ENCODE results near the gene SLC37A1. TPM values are rescaled to one million over a fixed set of nuclear protein-coding genes. Genes with fewer than 3 reads are reported as not detected.

SLC37A1 gene
- total and polyA plus RNA-seq, 9 of the 15 experiments (the other 6 are each of a cell fraction or from before 2014, with no cell fraction given) = 0.06 to 3.4 (median 0.40) TPM

- FAIRE-seq = no peak
- POLR2A ChIA-PET = interaction anchor here (0.5 to 2.1 kb wide), 3 partner anchors 10 to 1190 kb away, joined by 3 to 7 read pairs (median 3); no protein-coding TSS in a partner anchor
- in situ Hi-C loops (cut with MboI) (no loop called here), intact Hi-C loops (cut with micrococcal nuclease) (no loop called here)
- DNase-seq (ENCODE audit: extremely low read depth in 1 of 4, low spot score in 3 of 4) = no peak
- no peak for ATAC-seq
- Histone ChIP-seq H3K36me3 (ENCODE audit: control insufficient read depth, insufficient read depth, low read length) (no peaks in the 10 kb centered on the region), H3K79me2 (ENCODE audit: control insufficient read depth, insufficient read depth, low read length) (no peaks in the 10 kb centered on the region), H3K4me2 (ENCODE audit: insufficient read depth, low read length) (no peak overlapping the region), H3K27ac (ENCODE audit: extremely low read depth, low read depth, low read length) (no peak overlapping the region), H3K9me3 (replicated peaks; ENCODE audit: control insufficient read depth, insufficient read depth, low read depth, low read length) (no peaks in the 10 kb centered on the region), H3K9ac (ENCODE audit: insufficient read depth in 1 of 2, low read depth in 2 of 2, low read length in 2 of 2) (no peak overlapping the region), H3K27me3 (ENCODE audit: control insufficient read depth in 2 of 2, insufficient read depth in 2 of 2, low read length in 2 of 2) (peaks cover 27 to 90% of the 10 kb centered on the region in 2 experiments), H3K4me3 (no peak overlapping the region), H2AFZ (ENCODE audit: low read depth, low read length) (no peak overlapping the region), H3K4me1 (replicated peaks in 1 of 2; ENCODE audit: control insufficient read depth in 2 of 2, insufficient read depth in 2 of 2, low read length in 2 of 2) (peaks cover 0 to 28% of the 10 kb centered on the region in 2 experiments; a peak in 3 of 5 replicates), H4K20me1 (replicated peaks; ENCODE audit: control insufficient read depth, insufficient read depth, low read length) (no peaks in the 10 kb centered on the region), H3K9me1 (ENCODE audit: control insufficient read depth, insufficient read depth, low read length) (no peaks in the 10 kb centered on the region)
- CTCF ChIA-PET (ENCODE audit: low intra/inter-chr PET ratio) = no interaction called here
- BruUV-seq (replicated peaks) = no TSS peak
- 38% methylated on average over 19 of the region's 19 CpGs for WGBS (ENCODE audit: insufficient coverage, low coverage, missing lambda C conversion rate)
- TF ChIP-seq ERF (CRISPR knock-in tag; IDR thresholded peaks at IDR 0.05) (no peak), HCFC1 (IDR thresholded peaks at IDR 0.05; ENCODE audit: low read depth, low read length) (no peak), ZNF143 (CRISPR knock-in tag; IDR thresholded peaks at IDR 0.05) (no peak), SNRNP70 (optimal IDR thresholded peaks at IDR 0.05; ENCODE audit: low read depth, low read length) (no peak), HDAC6 (IDR thresholded peaks at IDR 0.05; ENCODE audit: low read depth, low read length) (no peak), ATF2 (CRISPR knock-in tag; IDR thresholded peaks at IDR 0.05) (no peak), ILF3 (IDR thresholded peaks at IDR 0.05; ENCODE audit: borderline replicate concordance) (no peak), HNRNPLL (IDR thresholded peaks at IDR 0.05; ENCODE audit: low read depth, low read length, poor library complexity, severe bottlenecking) (no peak), CREB1 (IDR thresholded peaks at IDR 0.05) (no peak), CREB1 (CRISPR knock-in tag; IDR thresholded peaks at IDR 0.05) (no peak), RNF219 (CRISPR knock-in tag; IDR thresholded peaks at IDR 0.05) (no peak)
- TF ChIP-seq, protein P1, sequence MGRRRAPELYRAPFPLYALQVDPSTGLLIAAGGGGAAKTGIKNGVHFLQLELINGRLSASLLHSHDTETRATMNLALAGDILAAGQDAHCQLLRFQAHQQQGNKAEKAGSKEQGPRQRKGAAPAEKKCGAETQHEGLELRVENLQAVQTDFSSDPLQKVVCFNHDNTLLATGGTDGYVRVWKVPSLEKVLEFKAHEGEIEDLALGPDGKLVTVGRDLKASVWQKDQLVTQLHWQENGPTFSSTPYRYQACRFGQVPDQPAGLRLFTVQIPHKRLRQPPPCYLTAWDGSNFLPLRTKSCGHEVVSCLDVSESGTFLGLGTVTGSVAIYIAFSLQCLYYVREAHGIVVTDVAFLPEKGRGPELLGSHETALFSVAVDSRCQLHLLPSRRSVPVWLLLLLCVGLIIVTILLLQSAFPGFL (CRISPR knock-in tag; IDR thresholded peaks at IDR 0.05) = no peak
- TF ChIP-seq, protein P2, sequence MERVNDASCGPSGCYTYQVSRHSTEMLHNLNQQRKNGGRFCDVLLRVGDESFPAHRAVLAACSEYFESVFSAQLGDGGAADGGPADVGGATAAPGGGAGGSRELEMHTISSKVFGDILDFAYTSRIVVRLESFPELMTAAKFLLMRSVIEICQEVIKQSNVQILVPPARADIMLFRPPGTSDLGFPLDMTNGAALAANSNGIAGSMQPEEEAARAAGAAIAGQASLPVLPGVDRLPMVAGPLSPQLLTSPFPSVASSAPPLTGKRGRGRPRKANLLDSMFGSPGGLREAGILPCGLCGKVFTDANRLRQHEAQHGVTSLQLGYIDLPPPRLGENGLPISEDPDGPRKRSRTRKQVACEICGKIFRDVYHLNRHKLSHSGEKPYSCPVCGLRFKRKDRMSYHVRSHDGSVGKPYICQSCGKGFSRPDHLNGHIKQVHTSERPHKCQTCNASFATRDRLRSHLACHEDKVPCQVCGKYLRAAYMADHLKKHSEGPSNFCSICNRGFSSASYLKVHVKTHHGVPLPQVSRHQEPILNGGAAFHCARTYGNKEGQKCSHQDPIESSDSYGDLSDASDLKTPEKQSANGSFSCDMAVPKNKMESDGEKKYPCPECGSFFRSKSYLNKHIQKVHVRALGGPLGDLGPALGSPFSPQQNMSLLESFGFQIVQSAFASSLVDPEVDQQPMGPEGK (CRISPR knock-in tag; IDR thresholded peaks at IDR 0.05; ENCODE audit: borderline replicate concordance) = no peak
- TF ChIP-seq, protein P3, sequence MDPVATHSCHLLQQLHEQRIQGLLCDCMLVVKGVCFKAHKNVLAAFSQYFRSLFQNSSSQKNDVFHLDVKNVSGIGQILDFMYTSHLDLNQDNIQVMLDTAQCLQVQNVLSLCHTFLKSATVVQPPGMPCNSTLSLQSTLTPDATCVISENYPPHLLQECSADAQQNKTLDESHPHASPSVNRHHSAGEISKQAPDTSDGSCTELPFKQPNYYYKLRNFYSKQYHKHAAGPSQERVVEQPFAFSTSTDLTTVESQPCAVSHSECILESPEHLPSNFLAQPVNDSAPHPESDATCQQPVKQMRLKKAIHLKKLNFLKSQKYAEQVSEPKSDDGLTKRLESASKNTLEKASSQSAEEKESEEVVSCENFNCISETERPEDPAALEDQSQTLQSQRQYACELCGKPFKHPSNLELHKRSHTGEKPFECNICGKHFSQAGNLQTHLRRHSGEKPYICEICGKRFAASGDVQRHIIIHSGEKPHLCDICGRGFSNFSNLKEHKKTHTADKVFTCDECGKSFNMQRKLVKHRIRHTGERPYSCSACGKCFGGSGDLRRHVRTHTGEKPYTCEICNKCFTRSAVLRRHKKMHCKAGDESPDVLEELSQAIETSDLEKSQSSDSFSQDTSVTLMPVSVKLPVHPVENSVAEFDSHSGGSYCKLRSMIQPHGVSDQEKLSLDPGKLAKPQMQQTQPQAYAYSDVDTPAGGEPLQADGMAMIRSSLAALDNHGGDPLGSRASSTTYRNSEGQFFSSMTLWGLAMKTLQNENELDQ (CRISPR knock-in tag; IDR thresholded peaks at IDR 0.05; ENCODE audit: borderline replicate concordance) = no peak
Observed at GRCh38 chr21:42568376-42568775, 54.7 kb downstream of the SLC37A1 start.

Measured in K562 (cell line).